HepG2 (cell line): Measurements from ENCODE around the gene TRAF4. TPM values are rescaled to one million over a fixed set of nuclear protein-coding genes. Genes with fewer than 3 reads are reported as not detected.

Experiments used
- AHDC1 ChIP-seq: sonication (generic); formaldehyde crosslinking; IDR thresholded peaks from 2 replicates; pipeline ENCODE4 v1.5.1; 2020; ENCODE audit warnings: mild to moderate bottlenecking, missing genetic modification reagents, borderline replicate concordance
- ATF7 ChIP-seq, 2 experiments: fragments of 450-650 bp in 1 of 2; sonication (generic) in 1 of 2; formaldehyde crosslinking in 1 of 2; IDR thresholded peaks; 2 replicates each; pipeline versions ENCODE4 v1.4.0 to v1.6.1; 2016 to 2020; ENCODE audit warnings: antibody characterized with exemption in 1 of 2, mild to moderate bottlenecking in 1 of 2, missing genetic modification reagents in 1 of 2
- GPN1 ChIP-seq: sonication (generic); formaldehyde crosslinking; IDR thresholded peaks from 2 replicates; pipeline ENCODE4 v1.5.1; 2020; ENCODE audit warnings: missing genetic modification reagents, borderline replicate concordance
- KLF12 ChIP-seq: sonication (generic); formaldehyde crosslinking; IDR thresholded peaks from 2 replicates; pipeline ENCODE4 v1.4.0; 2020; ENCODE audit warnings: missing genetic modification reagents, borderline replicate concordance
- MAFG ChIP-seq: sonication (generic); formaldehyde crosslinking; IDR thresholded peaks from 2 replicates; pipeline ENCODE4 v1.5.1; 2020; ENCODE audit warnings: mild to moderate bottlenecking, missing genetic modification reagents
- NAIF1 ChIP-seq: sonication (generic); formaldehyde crosslinking; IDR thresholded peaks from 2 replicates; pipeline ENCODE4 v1.5.0; 2020; ENCODE audit warnings: mild to moderate bottlenecking, missing genetic modification reagents, borderline replicate concordance
- NCOR1 ChIP-seq: fragments of 200-600 bp; sonication (generic); IDR thresholded peaks from 2 replicates; pipeline ENCODE4 v1.7.0; 2017; ENCODE audit warnings: antibody characterized with exemption, low read length, borderline replicate concordance
- PHF20 ChIP-seq: sonication (generic); formaldehyde crosslinking; IDR thresholded peaks from 2 replicates; pipeline ENCODE4 v1.5.0; 2020; ENCODE audit warnings: mild to moderate bottlenecking, missing genetic modification reagents
- ZBTB2 ChIP-seq: sonication (generic); formaldehyde crosslinking; IDR thresholded peaks from 2 replicates; pipeline ENCODE4 v1.8.0; 2022; ENCODE audit warnings: low read depth, missing genetic modification reagents
- ZNF256 ChIP-seq: sonication (generic); formaldehyde crosslinking; conservative IDR thresholded peaks from 2 replicates; pipeline ENCODE4 v1.4.0; 2020; ENCODE audit warnings: missing genetic modification reagents
- ZNF83 ChIP-seq: sonication (generic); formaldehyde crosslinking; IDR thresholded peaks from 2 replicates; pipeline ENCODE4 v1.4.0; 2020; ENCODE audit warnings: missing genetic modification reagents, mild to moderate bottlenecking, borderline replicate concordance
- ZXDC ChIP-seq: sonication (generic); formaldehyde crosslinking; IDR thresholded peaks from 2 replicates; pipeline ENCODE4 v1.5.0; 2020; ENCODE audit warnings: mild to moderate bottlenecking, missing genetic modification reagents
- polyA plus RNA-seq, 8 experiments: library from polyadenylated mRNA; depleted of rRNA in 3 of 8; stranded (reverse) in 7 of 8; unstranded in 1 of 8; fragments of >200 nt; fragmentation: Illumina TruSeq in 4 of 8; extraction: Trizol in 4 of 8; gene quantifications; 2 replicates each; pipeline versions ENCODE4 v1.2.1 to v1.2.3, GENCODE V29; 2011 to 2016; ENCODE audit warnings: low read depth in 4 of 8, missing spikeins in 1 of 8, mixed read lengths in 1 of 8; ENCODE audit not compliant: insufficient read depth in 1 of 8
- total RNA-seq, 5 experiments: library from RNA; depleted of rRNA; stranded (reverse); fragments of >200 nt; fragmentation: Illumina TruSeq; extraction: Trizol; gene quantifications; 2 replicates each; pipeline ENCODE4 v1.2.3, GENCODE V29; 2016; ENCODE audit warnings: low read depth in 1 of 5
- TF ChIP-seq, protein P1 (sequence below): sonication (generic); formaldehyde crosslinking; IDR thresholded peaks from 2 replicates; pipeline ENCODE4 v1.4.0; 2020; ENCODE audit warnings: low read depth, missing genetic modification reagents
- TF ChIP-seq, protein P2 (sequence below): sonication (generic); formaldehyde crosslinking; IDR thresholded peaks from 2 replicates; pipeline ENCODE4 v1.9.0; 2021; ENCODE audit warnings: missing genetic modification reagents, borderline replicate concordance

TRAF4 gene
- total and polyA plus RNA-seq, 2 of the 13 experiments (the other 11 are each of a cell fraction or from before 2014, with no cell fraction given): 86.0 to 89.9 TPM

DNA sequence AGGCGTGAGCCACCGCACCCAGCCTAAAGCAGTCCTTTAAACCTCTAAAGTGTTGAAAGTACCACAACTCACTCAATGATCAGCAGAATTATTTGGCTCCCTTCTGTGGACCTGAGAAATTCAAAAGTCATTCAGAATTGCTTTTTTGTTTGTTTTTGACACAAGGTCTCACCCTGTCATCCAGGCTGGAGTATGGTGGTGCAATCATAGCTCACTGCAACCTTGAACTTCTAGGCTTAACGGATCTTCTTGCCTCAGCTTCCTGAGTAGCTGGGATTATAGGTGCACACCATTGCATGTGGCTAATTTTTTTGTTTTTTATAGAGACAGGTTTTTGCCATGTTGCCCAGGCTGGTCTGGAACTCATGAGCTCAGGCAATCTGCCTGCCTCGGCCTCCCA, 44.3 kb downstream of the TRAF4 start (continued):
- TF ChIP-seq ZNF256 (no peak), PHF20 (CRISPR knock-in tag) (no peak), KLF12 (CRISPR knock-in tag) (no peak), GPN1 (no peak), ZXDC (CRISPR knock-in tag) (0 out of 2 replicates have a peak, but pooled peaks have one; percentile 18), NAIF1 (CRISPR knock-in tag) (no peak), NCOR1 (no peak; the same call in 1 of the 2 replicates), AHDC1 (CRISPR knock-in tag) (0 out of 2 replicates have a peak, but pooled peaks have one; percentile 41), ATF7 (IDR thresholded peaks at IDR 0.05) (no peak), ATF7 (CRISPR knock-in tag; IDR thresholded peaks at IDR 0.05) (no peak), ZBTB2 (CRISPR knock-in tag) (no peak), ZNF83 (CRISPR knock-in tag) (no peak), MAFG (CRISPR knock-in tag) (no peak)
- TF ChIP-seq, protein P1, sequence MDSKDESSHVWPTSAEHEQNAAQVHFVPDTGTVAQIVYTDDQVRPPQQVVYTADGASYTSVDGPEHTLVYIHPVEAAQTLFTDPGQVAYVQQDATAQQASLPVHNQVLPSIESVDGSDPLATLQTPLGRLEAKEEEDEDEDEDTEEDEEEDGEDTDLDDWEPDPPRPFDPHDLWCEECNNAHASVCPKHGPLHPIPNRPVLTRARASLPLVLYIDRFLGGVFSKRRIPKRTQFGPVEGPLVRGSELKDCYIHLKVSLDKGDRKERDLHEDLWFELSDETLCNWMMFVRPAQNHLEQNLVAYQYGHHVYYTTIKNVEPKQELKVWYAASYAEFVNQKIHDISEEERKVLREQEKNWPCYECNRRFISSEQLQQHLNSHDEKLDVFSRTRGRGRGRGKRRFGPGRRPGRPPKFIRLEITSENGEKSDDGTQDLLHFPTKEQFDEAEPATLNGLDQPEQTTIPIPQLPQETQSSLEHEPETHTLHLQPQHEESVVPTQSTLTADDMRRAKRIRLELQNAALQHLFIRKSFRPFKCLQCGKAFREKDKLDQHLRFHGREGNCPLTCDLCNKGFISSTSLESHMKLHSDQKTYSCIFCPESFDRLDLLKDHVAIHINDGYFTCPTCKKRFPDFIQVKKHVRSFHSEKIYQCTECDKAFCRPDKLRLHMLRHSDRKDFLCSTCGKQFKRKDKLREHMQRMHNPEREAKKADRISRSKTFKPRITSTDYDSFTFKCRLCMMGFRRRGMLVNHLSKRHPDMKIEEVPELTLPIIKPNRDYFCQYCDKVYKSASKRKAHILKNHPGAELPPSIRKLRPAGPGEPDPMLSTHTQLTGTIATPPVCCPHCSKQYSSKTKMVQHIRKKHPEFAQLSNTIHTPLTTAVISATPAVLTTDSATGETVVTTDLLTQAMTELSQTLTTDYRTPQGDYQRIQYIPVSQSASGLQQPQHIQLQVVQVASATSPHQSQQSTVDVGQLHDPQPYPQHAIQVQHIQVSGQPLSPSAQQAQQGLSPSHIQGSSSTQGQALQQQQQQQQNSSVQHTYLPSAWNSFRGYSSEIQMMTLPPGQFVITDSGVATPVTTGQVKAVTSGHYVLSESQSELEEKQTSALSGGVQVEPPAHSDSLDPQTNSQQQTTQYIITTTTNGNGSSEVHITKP (CRISPR knock-in tag): no peak
- TF ChIP-seq, protein P2, sequence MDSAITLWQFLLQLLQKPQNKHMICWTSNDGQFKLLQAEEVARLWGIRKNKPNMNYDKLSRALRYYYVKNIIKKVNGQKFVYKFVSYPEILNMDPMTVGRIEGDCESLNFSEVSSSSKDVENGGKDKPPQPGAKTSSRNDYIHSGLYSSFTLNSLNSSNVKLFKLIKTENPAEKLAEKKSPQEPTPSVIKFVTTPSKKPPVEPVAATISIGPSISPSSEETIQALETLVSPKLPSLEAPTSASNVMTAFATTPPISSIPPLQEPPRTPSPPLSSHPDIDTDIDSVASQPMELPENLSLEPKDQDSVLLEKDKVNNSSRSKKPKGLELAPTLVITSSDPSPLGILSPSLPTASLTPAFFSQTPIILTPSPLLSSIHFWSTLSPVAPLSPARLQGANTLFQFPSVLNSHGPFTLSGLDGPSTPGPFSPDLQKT: no peak
